ENCODE measurements around the gene C10orf67.

DNA sequence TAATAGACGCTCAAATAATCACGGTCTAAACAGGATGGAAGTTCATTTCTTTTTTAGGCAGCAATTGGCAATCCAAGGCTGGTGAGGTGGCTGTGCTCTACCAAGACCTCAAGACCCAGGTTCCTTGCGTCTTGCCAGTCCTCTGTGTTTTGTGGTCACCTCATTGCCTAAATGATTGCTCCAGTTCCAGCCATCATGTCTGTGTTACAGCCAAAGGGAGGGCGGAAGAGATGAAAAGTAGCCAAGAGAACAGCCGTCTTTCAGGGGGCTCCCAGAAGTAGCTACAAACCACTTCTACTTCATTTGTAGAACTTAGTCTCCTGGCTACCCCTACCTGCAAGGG, 19.2 kb upstream of the C10orf67 start:
- TF ChIP-seq, protein P1, sequence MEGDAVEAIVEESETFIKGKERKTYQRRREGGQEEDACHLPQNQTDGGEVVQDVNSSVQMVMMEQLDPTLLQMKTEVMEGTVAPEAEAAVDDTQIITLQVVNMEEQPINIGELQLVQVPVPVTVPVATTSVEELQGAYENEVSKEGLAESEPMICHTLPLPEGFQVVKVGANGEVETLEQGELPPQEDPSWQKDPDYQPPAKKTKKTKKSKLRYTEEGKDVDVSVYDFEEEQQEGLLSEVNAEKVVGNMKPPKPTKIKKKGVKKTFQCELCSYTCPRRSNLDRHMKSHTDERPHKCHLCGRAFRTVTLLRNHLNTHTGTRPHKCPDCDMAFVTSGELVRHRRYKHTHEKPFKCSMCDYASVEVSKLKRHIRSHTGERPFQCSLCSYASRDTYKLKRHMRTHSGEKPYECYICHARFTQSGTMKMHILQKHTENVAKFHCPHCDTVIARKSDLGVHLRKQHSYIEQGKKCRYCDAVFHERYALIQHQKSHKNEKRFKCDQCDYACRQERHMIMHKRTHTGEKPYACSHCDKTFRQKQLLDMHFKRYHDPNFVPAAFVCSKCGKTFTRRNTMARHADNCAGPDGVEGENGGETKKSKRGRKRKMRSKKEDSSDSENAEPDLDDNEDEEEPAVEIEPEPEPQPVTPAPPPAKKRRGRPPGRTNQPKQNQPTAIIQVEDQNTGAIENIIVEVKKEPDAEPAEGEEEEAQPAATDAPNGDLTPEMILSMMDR (IDR thresholded peaks at IDR 0.05 in 4 of 5, conservative IDR thresholded peaks at IDR 0.05 in 1 of 5): no peak
- TF ChIP-seq POLR2A (IDR thresholded peaks at IDR 0.05): no peak
